BE2C (cell line): ENCODE measurements around the gene NAT9.

Experiments used
- DNase-seq: peaks from one replicate; pipeline ENCODE4 v3.0.0-alpha.2; 2020
- H3K27me3 ChIP-seq: fragments of 250-450 bp; sonication (Bioruptor Pico); 2 replicates; pipeline ENCODE4 v1.5.1; 2020; ENCODE audit warnings: mild to moderate bottlenecking
- H3K36me3 ChIP-seq: fragments of 250-450 bp; sonication (Bioruptor Pico); 2 replicates; pipeline ENCODE4 v1.5.1; 2020; ENCODE audit warnings: mild to moderate bottlenecking
- H3K4me1 ChIP-seq: fragments of 250-450 bp; sonication (Bioruptor Pico); 2 replicates; pipeline ENCODE4 v1.5.1; 2020
- H3K4me3 ChIP-seq: 2 replicates; pipeline ENCODE4 v1.5.1; 2011; ENCODE audit warnings: low read depth, low read length
- H3K9me3 ChIP-seq: fragments of 250-450 bp; sonication (Bioruptor Pico); 2 replicates; pipeline ENCODE4 v1.5.1; 2020
- CTCF ChIP-seq: IDR thresholded peaks from 2 replicates; pipeline ENCODE4 v1.5.1; 2012; ENCODE audit warnings: mild to moderate bottlenecking, low read depth, low read length

NAT9 gene

GRCh38 chr17:74736513-74737298 is 39.4 kb downstream of the NAT9 start, which contains the start of gene RAB37:
TSS of gene RAB37 (plus strand) at chr17:74737256. CDS start at chr17:74737273, 17 bp downstream.
- no peaks in the 10 kb centered on the region for H3K9me3 ChIP-seq
- H3K36me3 ChIP-seq: no peaks in the 10 kb centered on the region
- no peaks in the 10 kb centered on the region for H3K4me1 ChIP-seq
- H3K4me3 ChIP-seq: peak within 1 kb of the TSS; percentile 26
- peak; percentile 35 for DNase-seq
- H3K27me3 ChIP-seq: peaks cover 28% of the 10 kb centered on the region
- peak; percentile 45 for TF ChIP-seq CTCF

- Histone ChIP-seq H3K4me1 (no peaks in the 10 kb centered on the region), H3K4me3 (no peak overlapping the region), H3K27me3 (peaks cover 28% of the 10 kb centered on the region), H3K36me3 (no peaks in the 10 kb centered on the region), H3K9me3 (no peaks in the 10 kb centered on the region; the same call in 1 of the 2 replicates)
- no peak for TF ChIP-seq CTCF
- DNase-seq: no peak
Observed at GRCh38 chr17:74734256-74734655, 41.9 kb downstream of the NAT9 start.

- peaks cover 26% of the 10 kb centered on the region for H3K27me3 ChIP-seq
- H3K4me1 ChIP-seq: no peaks in the 10 kb centered on the region
- no peak for DNase-seq
- TF ChIP-seq CTCF: no peak
- no peak overlapping the region for H3K4me3 ChIP-seq
- no peaks in the 10 kb centered on the region for H3K36me3 ChIP-seq
- no peaks in the 10 kb centered on the region; the same call in 1 of the 2 replicates for H3K9me3 ChIP-seq
Observed at GRCh38 chr17:74733365-74734122, 42.6 kb downstream of the NAT9 start.

GRCh38 chr17:74732042-74732867 is 43.9 kb downstream of the NAT9 start:
- no peaks in the 10 kb centered on the region for H3K4me1 ChIP-seq
- H3K27me3 ChIP-seq: peaks cover 13% of the 10 kb centered on the region

GRCh38 chr17:74731347-74731605 is 44.9 kb downstream of the NAT9 start:
- DNase-seq: no peak
- TF ChIP-seq CTCF: no peak
- Histone ChIP-seq H3K27me3 (peaks cover 5% of the 10 kb centered on the region), H3K36me3 (no peaks in the 10 kb centered on the region), H3K4me3 (no peak overlapping the region), H3K9me3 (no peaks in the 10 kb centered on the region; the same call in 1 of the 2 replicates), H3K4me1 (no peaks in the 10 kb centered on the region)

More at GRCh38 chr17:74732042-74732867, 43.9 kb downstream of the NAT9 start:
- no peak for DNase-seq
- H3K9me3 ChIP-seq: no peaks in the 10 kb centered on the region; the same call in 1 of the 2 replicates
- no peak overlapping the region for H3K4me3 ChIP-seq
- no peaks in the 10 kb centered on the region for H3K36me3 ChIP-seq
- no peak for TF ChIP-seq CTCF
